Esophagus squamous epithelium (tissue), 5 donors: ENCODE data around the gene LPP. TPM values are rescaled to one million over a fixed set of nuclear protein-coding genes. Genes with fewer than 3 reads are reported as not detected.

Experiments
- DNase-seq: peaks from one replicate; lab custom pipeline; 2025; lab: John Stamatoyannopoulos, UW
- H3K27ac ChIP-seq, 4 donors: fragments of 200-600 bp; sonication (generic); one replicate each; pipeline ENCODE4 v1.5.1; 2016 to 2019; ENCODE audit warnings: mild to moderate bottlenecking in 1 of 4
- H3K27me3 ChIP-seq, 4 donors: fragments of 200-600 bp; sonication (generic); 1 replicate in 3 of 4; 2 replicates in 1 of 4; pipeline versions ENCODE4 v1.5.1 to v1.6.0; 2017 to 2021; ENCODE audit warnings: antibody characterized with exemption in 1 of 4
- H3K36me3 ChIP-seq, 3 donors: fragments of 200-600 bp; sonication (generic); one replicate each; pipeline ENCODE4 v1.5.1; 2016 to 2019
- H3K4me1 ChIP-seq, 3 donors: fragments of 200-600 bp; sonication (generic); one replicate each; pipeline ENCODE4 v1.5.1; 2017 to 2019
- H3K4me3 ChIP-seq, 4 donors: fragments of 200-600 bp; sonication (generic); 1 replicate in 3 of 4; 2 replicates in 1 of 4; pipeline ENCODE4 v1.5.1; 2016 to 2019; ENCODE audit warnings: mild to moderate bottlenecking in 2 of 4, moderate library complexity in 1 of 4
- H3K9me3 ChIP-seq, 3 donors: fragments of 200-600 bp; sonication (generic); one replicate each; pipeline ENCODE4 v1.5.1; 2016 to 2019
- CTCF ChIP-seq, 6 experiments: fragments of 450-650 bp in 4 of 6; fragments of 200-600 bp in 2 of 6; sonication (generic) in 2 of 6; IDR thresholded peaks; one replicate each; pipeline ENCODE4 v1.5.1; 2016 to 2019; ENCODE audit warnings: antibody characterized with exemption in 6 of 6, mild to moderate bottlenecking in 4 of 6, moderate library complexity in 4 of 6
- POLR2A ChIP-seq, 4 donors: fragments of 450-650 bp; IDR thresholded peaks; one replicate each; pipeline ENCODE4 v1.6.1; 2017; ENCODE audit warnings: antibody characterized with exemption in 4 of 4, mild to moderate bottlenecking in 4 of 4, moderate library complexity in 3 of 4
- WGBS, 2 donors: methylation state at CpG; one replicate each; pipeline ENCODE4 v1.1.5; 2018; 5-methylcytosine and 5-hydroxymethylcytosine counted together
- intact Hi-C: fragments of 100-400 bp; cut with DNase I; formaldehyde crosslinking; loops from one replicate; pipeline ENCODE4 v1.15.0; 2022
- total RNA-seq, 4 donors: library from RNA; depleted of rRNA; stranded (reverse); fragments of >200 nt; gene quantifications; one replicate each; pipeline ENCODE4 v1.1.0, GENCODE V29; 2016
- donor health status: DM: yes; HTN: yes; CAD: no.

Gene LPP
- total RNA-seq, 4 donors from 2014 or later, result 41.4 to 369 (median 97.3) TPM

- no peaks in the 10 kb centered on the region for H3K36me3 ChIP-seq
- no peaks in the 10 kb centered on the region for H3K4me1 ChIP-seq
- intact Hi-C loops, result no loop called here
- no peaks in the 10 kb centered on the region for H3K9me3 ChIP-seq
- no peak overlapping the region for H3K27ac ChIP-seq
- DNase-seq, result no peak
- H3K27me3 ChIP-seq, result peaks cover 0 to 32% (median 0%) of the 10 kb centered on the region in 4 donors
- 78 to 84% methylated on average over 4 of the region's 4 CpGs for WGBS, 2 donors
- no peak overlapping the region for H3K4me3 ChIP-seq
- TF ChIP-seq CTCF (IDR thresholded peaks at IDR 0.05) (no peak), POLR2A (IDR thresholded peaks at IDR 0.05) (no peak)
Measured at GRCh38 chr3:188108703-188109412, 45.1 kb upstream of the LPP start.

- Histone ChIP-seq H3K4me1 (no peaks in the 10 kb centered on the region), H3K36me3 (no peaks in the 10 kb centered on the region), H3K9me3 (no peaks in the 10 kb centered on the region), H3K27me3 (peaks cover 0 to 28% (median 0%) of the 10 kb centered on the region in 4 donors), H3K4me3 (no peak overlapping the region), H3K27ac (no peak overlapping the region)
- TF ChIP-seq POLR2A (IDR thresholded peaks at IDR 0.05) (no peak), CTCF (IDR thresholded peaks at IDR 0.05) (no peak)
- WGBS, 2 donors, result 47 to 64% methylated on average over 2 of the region's 2 CpGs
- no peak for DNase-seq
- intact Hi-C loops, result no loop called here
Measured at GRCh38 chr3:188111002-188111584, 42.9 kb upstream of the LPP start.

- Histone ChIP-seq H3K27ac (no peak overlapping the region), H3K4me1 (no peaks in the 10 kb centered on the region), H3K27me3 (peaks cover 0 to 7% (median 0%) of the 10 kb centered on the region in 4 donors), H3K4me3 (no peak overlapping the region), H3K9me3 (no peaks in the 10 kb centered on the region), H3K36me3 (no peaks in the 10 kb centered on the region)
- intact Hi-C loops, result no loop called here
- no peak for TF ChIP-seq CTCF (IDR thresholded peaks at IDR 0.05)
- no peak for TF ChIP-seq POLR2A (IDR thresholded peaks at IDR 0.05)
- no peak for DNase-seq
Measured at GRCh38 chr3:188113756-188114155, 40.2 kb upstream of the LPP start.

GRCh38 chr3:188119846-188120245 lies 34.1 kb upstream of the LPP start:
- H3K27me3 ChIP-seq, result peaks cover 0 to 15% (median 0%) of the 10 kb centered on the region in 4 donors
- DNase-seq, result no peak
- H3K9me3 ChIP-seq, result no peaks in the 10 kb centered on the region
- TF ChIP-seq CTCF (IDR thresholded peaks at IDR 0.05), result no peak
- TF ChIP-seq POLR2A (IDR thresholded peaks at IDR 0.05), result no peak
- no peaks in the 10 kb centered on the region for H3K4me1 ChIP-seq
- no peak overlapping the region for H3K27ac ChIP-seq
- intact Hi-C loops, result no loop called here
- H3K4me3 ChIP-seq, result no peak overlapping the region
- H3K36me3 ChIP-seq, result no peaks in the 10 kb centered on the region
- 77 to 87% methylated on average over 3 of the region's 3 CpGs for WGBS, 2 donors

- 82% methylated on average over 4 of the region's 4 CpGs for WGBS, 2 donors
Measured at GRCh38 chr3:188122571-188123169, 31.3 kb upstream of the LPP start.

More at GRCh38 chr3:188122571-188123169, 31.3 kb upstream of the LPP start:
- intact Hi-C loops, result no loop called here
- DNase-seq, result no peak
- Histone ChIP-seq H3K36me3 (no peaks in the 10 kb centered on the region), H3K27me3 (peaks cover 0 to 15% (median 0%) of the 10 kb centered on the region in 4 donors), H3K4me3 (no peak overlapping the region), H3K4me1 (no peaks in the 10 kb centered on the region), H3K9me3 (no peaks in the 10 kb centered on the region), H3K27ac (peak overlapping the region in 1 of 4 donors; percentile 19)
- TF ChIP-seq POLR2A (IDR thresholded peaks at IDR 0.05) (no peak), CTCF (IDR thresholded peaks at IDR 0.05) (no peak)
